SU-DHL-6 (cell line): ENCODE data around the gene MYBPC3.

Source experiments
- H2AFZ ChIP-seq: fragments of 200-600 bp; sonication (generic); 2 replicates; pipeline ENCODE4 v1.6.1; 2014; ENCODE audit warnings: low read depth, mild to moderate bottlenecking, moderate library complexity, mixed read lengths, antibody characterized with exemption, low read length; ENCODE audit not compliant: severe bottlenecking
- H3F3A ChIP-seq: fragments of 200-600 bp; shearing (Covaris generic); 2 replicates; pipeline ENCODE4 v1.6.0; 2016; ENCODE audit warnings: antibody characterized with exemption, mild to moderate bottlenecking; ENCODE audit not compliant: insufficient read depth
- H3K27ac ChIP-seq: fragments of 200-600 bp; sonication (generic); 2 replicates; pipeline ENCODE4 v1.5.1; 2016; ENCODE audit warnings: low read depth, mild to moderate bottlenecking, low read length, moderate library complexity, mixed read lengths
- H3K27me3 ChIP-seq: fragments of 200-600 bp; sonication (generic), shearing (Covaris generic); 2 replicates; pipeline ENCODE4 v1.6.0; 2014; ENCODE audit warnings: mild to moderate bottlenecking, low read length
- H3K36me3 ChIP-seq: fragments of 200-600 bp; sonication (generic); 2 replicates; pipeline ENCODE4 v1.6.1; 2014; ENCODE audit warnings: mild to moderate bottlenecking, low read length, mixed read lengths
- H3K4me2 ChIP-seq: fragments of 300-600, 200-600 bp; shearing (Covaris generic), sonication (generic); 2 replicates; pipeline ENCODE4 v1.6.0; 2014; ENCODE audit warnings: low read length, low read depth, mild to moderate bottlenecking; ENCODE audit not compliant: poor library complexity, severe bottlenecking
- H3K4me3 ChIP-seq: fragments of 200-600 bp; sonication (generic); 2 replicates; pipeline ENCODE4 v1.5.1; 2014; ENCODE audit warnings: antibody characterized with exemption, low read length, mild to moderate bottlenecking, mixed read lengths; ENCODE audit not compliant: insufficient read depth, poor library complexity, severe bottlenecking
- H3K79me2 ChIP-seq: fragments of 200-600 bp; sonication (generic); 2 replicates; pipeline ENCODE4 v1.6.1; 2014; ENCODE audit warnings: mild to moderate bottlenecking, low read length, moderate library complexity; ENCODE audit not compliant: insufficient read depth
- H3K9ac ChIP-seq: fragments of 200-600 bp; sonication (generic); 2 replicates; pipeline ENCODE4 v1.7.0; 2014; ENCODE audit warnings: mild to moderate bottlenecking, low read length
- H3K9me2 ChIP-seq: fragments of 200-600 bp; sonication (generic); replicated peaks from 2 replicates; pipeline ENCODE4 v1.6.1; 2014; ENCODE audit warnings: low read length; ENCODE audit not compliant: insufficient read depth
- H3K9me3 ChIP-seq: fragments of 200-600 bp; sonication (generic); 2 replicates; pipeline ENCODE4 v1.6.1; 2014; ENCODE audit warnings: low read length, mixed read lengths; ENCODE audit not compliant: insufficient read depth
- H4K20me1 ChIP-seq: fragments of 200-600 bp; sonication (generic); 2 replicates; pipeline ENCODE4 v1.6.1; 2014; ENCODE audit warnings: low read depth, mild to moderate bottlenecking, antibody characterized with exemption, low read length, moderate library complexity, mixed read lengths
- EZH2phosphoT487 ChIP-seq: fragments of 200-600 bp; sonication (generic), shearing (Covaris generic); conservative IDR thresholded peaks from 2 replicates; pipeline ENCODE4 v1.6.1; 2018; ENCODE audit warnings: mild to moderate bottlenecking, antibody characterized with exemption, low read length, moderate library complexity, mixed read lengths
- TF ChIP-seq, protein P1 (sequence below): fragments of 200-600 bp; sonication (generic); IDR thresholded peaks from one replicate; pipeline ENCODE4 v1.5.1; 2017; ENCODE audit warnings: antibody characterized with exemption, mild to moderate bottlenecking, low read length, moderate library complexity; ENCODE audit not compliant: insufficient read depth, poor library complexity, severe bottlenecking

Gene MYBPC3

DNA sequence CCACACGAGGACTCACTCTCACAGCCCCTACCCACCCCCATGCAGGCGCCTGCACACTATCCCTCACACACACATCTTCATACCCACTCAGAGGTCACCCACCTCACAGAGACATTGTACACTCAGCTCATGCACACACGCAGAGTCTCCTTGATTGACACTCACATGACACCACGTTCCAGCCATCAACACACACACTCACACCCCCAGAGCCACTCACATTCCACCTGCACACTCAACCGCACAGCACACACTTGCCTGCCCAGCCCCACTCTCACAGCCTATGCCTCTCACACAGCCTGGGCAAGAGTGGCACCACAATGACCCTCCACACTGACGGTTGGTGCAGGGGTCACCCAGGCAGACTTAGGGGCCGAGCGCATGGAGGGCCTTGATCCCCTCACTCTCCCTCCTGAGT is 23.6 kb upstream of the MYBPC3 start:
- Histone ChIP-seq H3K79me2 (peaks cover 40% of the 10 kb centered on the region), H3K27me3 (no peaks in the 10 kb centered on the region), H2AFZ (no peak overlapping the region), H3K27ac (peak overlapping the region; percentile 90), H3K9me3 (no peaks in the 10 kb centered on the region), H3F3A (no peaks in the 10 kb centered on the region), H3K4me3 (peak overlapping the region; percentile 74), H3K9ac (peak overlapping the region; percentile 97), H4K20me1 (no peaks in the 10 kb centered on the region), H3K36me3 (no peaks in the 10 kb centered on the region), H3K9me2 (no peaks in the 10 kb centered on the region), H3K4me2 (peak overlapping the region; percentile 79)
- TF ChIP-seq, protein P1, sequence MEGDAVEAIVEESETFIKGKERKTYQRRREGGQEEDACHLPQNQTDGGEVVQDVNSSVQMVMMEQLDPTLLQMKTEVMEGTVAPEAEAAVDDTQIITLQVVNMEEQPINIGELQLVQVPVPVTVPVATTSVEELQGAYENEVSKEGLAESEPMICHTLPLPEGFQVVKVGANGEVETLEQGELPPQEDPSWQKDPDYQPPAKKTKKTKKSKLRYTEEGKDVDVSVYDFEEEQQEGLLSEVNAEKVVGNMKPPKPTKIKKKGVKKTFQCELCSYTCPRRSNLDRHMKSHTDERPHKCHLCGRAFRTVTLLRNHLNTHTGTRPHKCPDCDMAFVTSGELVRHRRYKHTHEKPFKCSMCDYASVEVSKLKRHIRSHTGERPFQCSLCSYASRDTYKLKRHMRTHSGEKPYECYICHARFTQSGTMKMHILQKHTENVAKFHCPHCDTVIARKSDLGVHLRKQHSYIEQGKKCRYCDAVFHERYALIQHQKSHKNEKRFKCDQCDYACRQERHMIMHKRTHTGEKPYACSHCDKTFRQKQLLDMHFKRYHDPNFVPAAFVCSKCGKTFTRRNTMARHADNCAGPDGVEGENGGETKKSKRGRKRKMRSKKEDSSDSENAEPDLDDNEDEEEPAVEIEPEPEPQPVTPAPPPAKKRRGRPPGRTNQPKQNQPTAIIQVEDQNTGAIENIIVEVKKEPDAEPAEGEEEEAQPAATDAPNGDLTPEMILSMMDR: no peak
- no peak for TF ChIP-seq EZH2phosphoT487

GRCh38 chr11:47375546-47376085 is 23.1 kb upstream of the MYBPC3 start:
- Histone ChIP-seq H3K36me3 (no peaks in the 10 kb centered on the region), H3K27me3 (no peaks in the 10 kb centered on the region), H3K4me3 (no peak overlapping the region), H3K27ac (peak overlapping the region; percentile 90), H4K20me1 (no peaks in the 10 kb centered on the region), H3K4me2 (peak overlapping the region; percentile 79), H3K9me3 (no peaks in the 10 kb centered on the region), H3K79me2 (peaks cover 40% of the 10 kb centered on the region), H3K9me2 (no peaks in the 10 kb centered on the region), H2AFZ (no peak overlapping the region), H3F3A (no peaks in the 10 kb centered on the region), H3K9ac (peak overlapping the region; percentile 97; the same call in 1 of the 2 replicates)
- TF ChIP-seq, protein P1: no peak
- TF ChIP-seq EZH2phosphoT487: no peak

DNA sequence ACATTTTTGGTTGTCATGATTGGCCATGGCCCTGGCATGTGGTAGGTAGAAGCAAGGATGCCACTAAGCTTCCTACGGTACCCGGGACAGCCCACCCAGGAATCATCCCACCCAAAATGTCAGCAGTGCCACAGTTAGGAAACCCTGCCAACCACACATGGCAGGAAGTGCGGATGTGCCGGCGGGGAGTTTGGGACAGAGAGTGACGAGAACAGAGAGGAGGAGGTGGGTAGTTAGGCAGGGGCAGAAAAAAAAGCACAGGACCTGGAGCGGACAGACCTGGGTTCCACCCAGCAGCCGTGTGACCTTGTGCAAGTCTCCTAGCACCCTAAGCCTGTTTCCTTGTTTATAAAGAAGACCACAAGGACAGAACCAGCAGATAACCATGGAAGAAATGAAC is 22.5 kb upstream of the MYBPC3 start:
- Histone ChIP-seq H3K27ac (no peak overlapping the region), H2AFZ (no peak overlapping the region), H3K9me3 (no peaks in the 10 kb centered on the region), H3F3A (no peaks in the 10 kb centered on the region), H4K20me1 (no peaks in the 10 kb centered on the region), H3K79me2 (peaks cover 40% of the 10 kb centered on the region), H3K4me3 (no peak overlapping the region), H3K4me2 (no peak overlapping the region), H3K9ac (no peak overlapping the region), H3K27me3 (no peaks in the 10 kb centered on the region), H3K9me2 (no peaks in the 10 kb centered on the region), H3K36me3 (no peaks in the 10 kb centered on the region)
- TF ChIP-seq, protein P1: no peak
- no peak for TF ChIP-seq EZH2phosphoT487
